Germinal center (tissue), 1 donor: ENCODE data around the gene PSTK.

ENCODE experiments used
- DNase-seq: peaks from one replicate; pipeline ENCODE4 v3.0.0; 2012; ENCODE audit warnings: mixed read lengths, low spot score

PSTK gene

GRCh38 chr10:122992031-122992585, 11.9 kb downstream of the PSTK start:
- no peak for DNase-seq

GRCh38 chr10:122993797-122994336, 13.7 kb downstream of the PSTK start:
- no peak for DNase-seq

GRCh38 chr10:122995936-122996335, 15.7 kb downstream of the PSTK start:
- DNase-seq, result no peak

GRCh38 chr10:122997864-122998263, 17.7 kb downstream of the PSTK start:
- DNase-seq, result no peak

- no peak for DNase-seq
Observed at GRCh38 chr10:122998360-122998917, 18.2 kb downstream of the PSTK start.

- DNase-seq, result no peak
Observed at GRCh38 chr10:122998934-122999333, 18.7 kb downstream of the PSTK start.

- no peak for DNase-seq
Observed at GRCh38 chr10:122999347-122999746, 19.1 kb downstream of the PSTK start.

GRCh38 chr10:123000155-123000554, 20.0 kb downstream of the PSTK start:
- no peak for DNase-seq

- no peak for DNase-seq
Observed at GRCh38 chr10:123001370-123001769, 21.2 kb downstream of the PSTK start.

- no peak for DNase-seq
Observed at GRCh38 chr10:123004298-123004697, 24.1 kb downstream of the PSTK start.

- DNase-seq, result peak; percentile 54
Observed at GRCh38 chr10:123007558-123008354, 27.6 kb downstream of the PSTK start.

GRCh38 chr10:123008355-123009104, 28.3 kb downstream of the PSTK start, which contains the start of the genes ACADSB and IKZF5:
ACADSB (plus strand) TSS chr10:123009006; CDS start chr10:123009030, 24 bp downstream.
IKZF5 (minus strand) TSS chr10:123008795; CDS start chr10:122998625, 10,170 bp downstream.
- DNase-seq, result peak; percentile 100

GRCh38 chr10:123009105-123009820, 29.1 kb downstream of the PSTK start:
- peak; percentile 23 for DNase-seq

GRCh38 chr10:123011987-123012386, 31.8 kb downstream of the PSTK start:
- no peak for DNase-seq

- DNase-seq, result no peak
Observed at GRCh38 chr10:123013456-123014419, 33.5 kb downstream of the PSTK start.

GRCh38 chr10:123014772-123015171, 34.6 kb downstream of the PSTK start:
- no peak for DNase-seq

GRCh38 chr10:123016228-123016627, 36.0 kb downstream of the PSTK start:
- DNase-seq, result no peak

- DNase-seq, result no peak
Observed at GRCh38 chr10:123017421-123018165, 37.4 kb downstream of the PSTK start.

- DNase-seq, result no peak
Observed at GRCh38 chr10:123018531-123018930, 38.3 kb downstream of the PSTK start.

- no peak for DNase-seq
Observed at GRCh38 chr10:123019264-123019663, 39.1 kb downstream of the PSTK start.
